BLaER1 (cell line): ENCODE results near the gene PLA2G5.

Experiments used
- H3K27ac ChIP-seq: shearing (Covaris generic); formaldehyde crosslinking; 2 replicates; pipeline ENCODE4 v1.8.1; 2022
- H3K27me3 ChIP-seq: shearing (Covaris generic); formaldehyde crosslinking; 2 replicates; pipeline ENCODE4 v1.8.1; 2022
- H3K36me3 ChIP-seq: shearing (Covaris generic); formaldehyde crosslinking; 2 replicates; pipeline ENCODE4 v1.8.1; 2022
- H3K4me1 ChIP-seq: shearing (Covaris generic); formaldehyde crosslinking; 2 replicates; pipeline ENCODE4 v1.8.1; 2022
- H3K4me2 ChIP-seq: shearing (Covaris generic); formaldehyde crosslinking; 2 replicates; pipeline ENCODE4 v1.8.1; 2022
- H3K4me3 ChIP-seq: shearing (Covaris generic); formaldehyde crosslinking; 2 replicates; pipeline ENCODE4 v1.8.1; 2022
- H3K9ac ChIP-seq: shearing (Covaris generic); formaldehyde crosslinking; 2 replicates; pipeline ENCODE4 v1.8.1; 2022
- H3K9me3 ChIP-seq: shearing (Covaris generic); formaldehyde crosslinking; 2 replicates; pipeline ENCODE4 v1.8.1; 2022
- H4K20me1 ChIP-seq: shearing (Covaris generic); formaldehyde crosslinking; 2 replicates; pipeline ENCODE4 v1.8.1; 2022
- Cebpa-rat ChIP-seq: shearing (Covaris generic); IDR thresholded peaks from 2 replicates; pipeline ENCODE4 v1.8.1; 2022

PLA2G5 gene

GRCh38 chr1:20100632-20101355, 30.8 kb downstream of the PLA2G5 start:
- Histone ChIP-seq H3K4me2 (peak overlapping the region; percentile 50), H3K9me3 (no peaks in the 10 kb centered on the region), H3K4me3 (no peak overlapping the region), H3K4me1 (peaks cover 23% of the 10 kb centered on the region), H3K27ac (peak overlapping the region; percentile 26; the same call in 1 of the 2 replicates), H3K9ac (no peak overlapping the region), H3K27me3 (no peaks in the 10 kb centered on the region), H3K36me3 (no peaks in the 10 kb centered on the region), H4K20me1 (no peaks in the 10 kb centered on the region)
- TF ChIP-seq Cebpa-rat = no peak

- TF ChIP-seq Cebpa-rat = no peak
- peaks cover 23% of the 10 kb centered on the region for H3K4me1 ChIP-seq
- H4K20me1 ChIP-seq = no peaks in the 10 kb centered on the region
- no peaks in the 10 kb centered on the region for H3K27me3 ChIP-seq
- no peak overlapping the region for H3K4me2 ChIP-seq
- no peak overlapping the region for H3K4me3 ChIP-seq
- H3K36me3 ChIP-seq = no peaks in the 10 kb centered on the region
- H3K9me3 ChIP-seq = no peaks in the 10 kb centered on the region
- H3K9ac ChIP-seq = no peak overlapping the region
- H3K27ac ChIP-seq = no peak overlapping the region
Measured at GRCh38 chr1:20102875-20103274, 32.9 kb downstream of the PLA2G5 start.

GRCh38 chr1:20105856-20106255, 35.9 kb downstream of the PLA2G5 start:
- Histone ChIP-seq H3K4me3 (no peak overlapping the region), H3K9ac (no peak overlapping the region), H3K4me1 (peaks cover 24% of the 10 kb centered on the region), H4K20me1 (no peaks in the 10 kb centered on the region), H3K4me2 (no peak overlapping the region), H3K36me3 (no peaks in the 10 kb centered on the region), H3K27me3 (no peaks in the 10 kb centered on the region), H3K27ac (no peak overlapping the region), H3K9me3 (no peaks in the 10 kb centered on the region)
- TF ChIP-seq Cebpa-rat = no peak

DNA sequence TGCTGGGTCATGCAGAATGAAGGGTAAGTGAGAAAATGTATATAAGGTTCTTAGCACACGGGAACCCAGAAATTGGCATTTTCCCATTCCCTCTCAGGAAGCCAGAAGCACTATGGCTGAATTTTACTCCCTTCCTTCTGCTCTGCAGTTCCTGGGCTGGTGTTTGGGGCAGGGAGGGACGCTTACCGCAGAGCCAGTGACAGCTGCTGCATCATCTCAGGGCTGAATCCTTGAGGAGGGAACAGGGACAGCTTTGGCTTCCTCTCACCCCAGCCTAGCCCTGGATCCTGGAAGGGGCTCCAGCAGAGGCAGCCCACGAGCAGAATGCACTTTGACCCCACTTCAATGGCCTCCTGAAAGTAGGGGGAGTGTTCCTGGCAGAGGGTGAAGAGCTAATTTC, 37.4 kb downstream of the PLA2G5 start:
- H3K9ac ChIP-seq = no peak overlapping the region

DNA sequence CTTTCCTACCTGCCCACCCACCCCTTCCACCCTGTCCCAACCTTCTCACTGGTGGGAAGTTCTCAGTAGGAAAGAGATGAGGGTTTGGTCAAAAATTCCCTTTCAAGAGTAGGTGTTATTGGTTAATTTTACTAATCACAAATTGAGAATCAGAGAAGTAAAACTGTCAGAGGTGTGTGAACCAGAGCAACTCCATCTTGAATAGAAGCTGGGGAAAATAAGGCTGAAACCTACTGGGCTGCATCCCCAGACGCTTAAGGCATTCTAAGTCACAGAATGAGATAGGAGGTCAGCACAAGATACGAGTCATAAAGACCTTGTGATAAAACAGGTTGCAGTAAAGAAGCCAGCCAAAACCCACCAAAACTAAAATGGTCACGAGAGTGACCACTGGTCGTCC, 37.8 kb downstream of the PLA2G5 start:
- no peaks in the 10 kb centered on the region for H3K27me3 ChIP-seq
- TF ChIP-seq Cebpa-rat = no peak
- H3K4me1 ChIP-seq = peaks cover 11% of the 10 kb centered on the region; the same call in 1 of the 2 replicates
- H3K4me3 ChIP-seq = no peak overlapping the region
- no peak overlapping the region for H3K4me2 ChIP-seq
- no peaks in the 10 kb centered on the region for H4K20me1 ChIP-seq
- no peaks in the 10 kb centered on the region for H3K9me3 ChIP-seq
- H3K27ac ChIP-seq = no peak overlapping the region
- H3K9ac ChIP-seq = no peak overlapping the region
- H3K36me3 ChIP-seq = no peaks in the 10 kb centered on the region

More for the DNA sequence above, 37.4 kb downstream of the PLA2G5 start:
- no peaks in the 10 kb centered on the region for H3K36me3 ChIP-seq
- no peak overlapping the region for H3K4me2 ChIP-seq
- TF ChIP-seq Cebpa-rat = no peak
- H3K9me3 ChIP-seq = no peaks in the 10 kb centered on the region
- H3K4me3 ChIP-seq = no peak overlapping the region
- peaks cover 11% of the 10 kb centered on the region; the same call in 1 of the 2 replicates for H3K4me1 ChIP-seq
- H3K27me3 ChIP-seq = no peaks in the 10 kb centered on the region
- no peaks in the 10 kb centered on the region for H4K20me1 ChIP-seq
- no peak overlapping the region for H3K27ac ChIP-seq

DNA sequence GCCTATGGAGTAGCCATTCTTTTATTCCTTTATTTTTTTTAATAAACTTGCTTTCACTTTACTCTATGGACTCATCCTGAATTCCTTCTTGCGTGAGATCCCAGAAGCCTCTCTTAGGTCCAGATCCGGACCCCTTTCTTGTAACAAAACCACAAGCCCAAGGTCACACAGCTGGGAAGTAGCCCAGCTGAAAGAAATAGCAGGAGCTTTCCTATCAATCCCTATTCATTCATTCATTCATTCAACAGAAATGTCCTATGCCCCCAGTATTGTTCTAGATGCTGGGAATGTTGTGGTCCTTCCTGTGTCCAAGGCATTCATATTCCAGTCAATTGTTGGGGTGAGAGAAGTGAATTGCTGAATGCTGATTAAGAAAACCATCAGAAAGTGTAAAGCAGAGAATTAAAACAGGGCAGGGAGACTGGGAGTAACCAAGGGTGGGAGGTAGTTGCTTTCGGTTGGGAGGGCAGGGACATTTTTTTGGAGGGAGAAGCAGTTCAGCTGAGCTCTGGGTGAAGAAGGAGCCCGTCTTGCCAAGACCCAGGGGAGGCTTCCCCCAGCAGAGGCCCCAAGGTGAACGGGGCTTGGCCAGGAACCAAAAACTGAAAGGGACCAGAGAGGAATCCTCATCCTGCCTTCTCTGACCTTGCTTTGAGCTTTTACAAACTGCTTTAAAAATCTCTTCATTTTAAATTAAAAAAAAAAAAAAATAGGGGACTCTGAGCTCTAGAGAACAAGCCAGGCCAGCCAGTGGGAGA, 38.6 kb downstream of the PLA2G5 start:
- no peaks in the 10 kb centered on the region for H3K9me3 ChIP-seq
- no peak overlapping the region for H3K4me3 ChIP-seq
- no peak overlapping the region for H3K4me2 ChIP-seq
- no peaks in the 10 kb centered on the region for H3K27me3 ChIP-seq
- H3K36me3 ChIP-seq = no peaks in the 10 kb centered on the region
- H3K27ac ChIP-seq = no peak overlapping the region
- H4K20me1 ChIP-seq = no peaks in the 10 kb centered on the region
- no peak for TF ChIP-seq Cebpa-rat
- peaks cover 11% of the 10 kb centered on the region; the same call in 1 of the 2 replicates for H3K4me1 ChIP-seq
- no peak overlapping the region for H3K9ac ChIP-seq

- H3K36me3 ChIP-seq = no peaks in the 10 kb centered on the region
- TF ChIP-seq Cebpa-rat = no peak
- no peak overlapping the region for H3K27ac ChIP-seq
- H3K9me3 ChIP-seq = no peaks in the 10 kb centered on the region
- no peak overlapping the region for H3K9ac ChIP-seq
- H3K4me3 ChIP-seq = no peak overlapping the region
- peaks cover 11% of the 10 kb centered on the region; the same call in 1 of the 2 replicates for H3K4me1 ChIP-seq
- H4K20me1 ChIP-seq = no peaks in the 10 kb centered on the region
- H3K4me2 ChIP-seq = no peak overlapping the region
- no peaks in the 10 kb centered on the region for H3K27me3 ChIP-seq
Measured at GRCh38 chr1:20109223-20109856, 39.3 kb downstream of the PLA2G5 start.

- no peak for TF ChIP-seq Cebpa-rat
Measured at GRCh38 chr1:20110679-20111078, 40.7 kb downstream of the PLA2G5 start.

DNA sequence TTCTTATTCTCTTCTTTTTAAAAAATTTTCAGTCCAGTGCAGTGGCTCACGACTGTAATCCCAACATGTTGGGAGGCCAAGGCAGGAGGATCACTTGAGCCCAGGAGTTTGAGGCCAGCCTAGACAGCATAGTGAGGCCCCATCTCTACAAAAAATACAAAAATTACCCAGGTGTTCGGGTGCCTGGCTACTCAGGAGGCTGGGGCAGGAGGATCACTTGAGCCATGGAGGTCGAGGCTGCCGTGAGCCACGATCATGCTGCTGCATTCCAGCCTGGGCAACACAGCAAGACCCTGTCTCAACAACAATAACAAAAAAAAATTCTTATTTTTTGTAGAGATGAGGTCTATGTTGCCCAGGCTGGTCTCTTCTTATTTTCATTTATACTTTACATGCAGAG, 41.5 kb downstream of the PLA2G5 start:
- H3K27ac ChIP-seq = no peak overlapping the region
- H3K4me3 ChIP-seq = no peak overlapping the region
- H3K9me3 ChIP-seq = no peaks in the 10 kb centered on the region
- TF ChIP-seq Cebpa-rat = no peak
- no peak overlapping the region for H3K4me2 ChIP-seq
- H4K20me1 ChIP-seq = no peaks in the 10 kb centered on the region
- H3K36me3 ChIP-seq = no peaks in the 10 kb centered on the region
- no peak overlapping the region for H3K9ac ChIP-seq
- H3K27me3 ChIP-seq = no peaks in the 10 kb centered on the region
- peaks cover 11% of the 10 kb centered on the region; the same call in 1 of the 2 replicates for H3K4me1 ChIP-seq

More at GRCh38 chr1:20110679-20111078, 40.7 kb downstream of the PLA2G5 start:
- no peak overlapping the region for H3K27ac ChIP-seq
- H3K36me3 ChIP-seq = no peaks in the 10 kb centered on the region
- no peak overlapping the region for H3K9ac ChIP-seq
- peaks cover 11% of the 10 kb centered on the region; the same call in 1 of the 2 replicates for H3K4me1 ChIP-seq
- H3K4me2 ChIP-seq = no peak overlapping the region
- H3K4me3 ChIP-seq = no peak overlapping the region
- H4K20me1 ChIP-seq = no peaks in the 10 kb centered on the region
- no peaks in the 10 kb centered on the region for H3K9me3 ChIP-seq
- H3K27me3 ChIP-seq = no peaks in the 10 kb centered on the region
